HEK293 (cell line): Measurements from ENCODE around the gene MYH11.

Source experiments
- CTCF ChIA-PET: fragments of 350-600 bp; formaldehyde crosslinking; extraction: SDS; loops from one replicate; lab custom pipeline; 2021; ENCODE audit warnings: antibody characterized with exemption; lab: Yijun Ruan, JAX
- POLR2A ChIA-PET: fragments of 300-600 bp; formaldehyde crosslinking; extraction: SDS; loops from one replicate; lab custom pipeline; 2020; ENCODE audit warnings: antibody characterized with exemption, inconsistent platforms; lab: Yijun Ruan, JAX
- H3K27ac ChIP-seq: fragments of 200-500 bp; sonication (Bioruptor generic); 2 replicates; pipeline ENCODE4 v1.5.1; 2014; ENCODE audit warnings: low read depth, low read length, control low read depth, inconsistent platforms; ENCODE audit errors: extremely low read depth
- H3K36me3 ChIP-seq, 2 experiments: fragments of 200-500 bp in 1 of 2; sonication (Bioruptor generic) in 1 of 2; 1 replicate in 1 of 2; 2 replicates in 1 of 2; pipeline ENCODE4 v1.5.1; 2014 to 2017; ENCODE audit warnings: inconsistent platforms in 2 of 2, low read length in 2 of 2; ENCODE audit not compliant: control insufficient read depth in 2 of 2, insufficient read depth in 1 of 2
- H3K4me1 ChIP-seq: fragments of 200-500 bp; sonication (Bioruptor generic); 2 replicates; pipeline ENCODE4 v1.5.1; 2014; ENCODE audit warnings: mild to moderate bottlenecking, low read length, inconsistent platforms; ENCODE audit not compliant: control insufficient read depth, insufficient read depth
- H3K4me3 ChIP-seq: 2 replicates; pipeline ENCODE4 v1.5.1; 2011; ENCODE audit warnings: low read depth, mild to moderate bottlenecking, control low read depth, low read length, moderate library complexity
- H3K9me3 ChIP-seq: fragments of 200-500 bp; sonication (Bioruptor generic); 2 replicates; pipeline ENCODE4 v1.5.1; 2014; ENCODE audit warnings: low read depth, low read length, inconsistent platforms; ENCODE audit not compliant: control insufficient read depth, insufficient read depth
- IKZF3 ChIP-seq: fragments of 450-650 bp; IDR thresholded peaks from 2 replicates; pipeline ENCODE4 v1.5.0; 2018; ENCODE audit warnings: missing biosample characterization, mild to moderate bottlenecking, missing genetic modification characterization, moderate library complexity
- REPIN1 ChIP-seq: fragments of 450-650 bp; formaldehyde crosslinking; IDR thresholded peaks from 2 replicates; pipeline ENCODE4 v1.5.1; 2017; ENCODE audit warnings: missing biosample characterization, missing genetic modification characterization, low read depth
- WT1 ChIP-seq: fragments of 450-650 bp; formaldehyde crosslinking; IDR thresholded peaks from 2 replicates; pipeline ENCODE4 v1.5.1; 2016; ENCODE audit warnings: missing biosample characterization, missing genetic modification characterization
- ZBTB26 ChIP-seq: fragments of 450-650 bp; formaldehyde crosslinking; optimal IDR thresholded peaks from 2 replicates; pipeline ENCODE3; 2016; ENCODE audit warnings: missing biosample characterization, mild to moderate bottlenecking, missing genetic modification characterization
- ZBTB48 ChIP-seq: fragments of 450-650 bp; formaldehyde crosslinking; IDR thresholded peaks from 2 replicates; pipeline ENCODE4 v1.5.1; 2016; ENCODE audit warnings: missing biosample characterization, missing genetic modification characterization
- ZNF10 ChIP-seq: fragments of 450-650 bp; formaldehyde crosslinking; IDR thresholded peaks from 2 replicates; pipeline ENCODE4 v1.5.1; 2017; ENCODE audit warnings: missing biosample characterization, missing genetic modification characterization
- ZNF155 ChIP-seq: fragments of 450-650 bp; formaldehyde crosslinking; IDR thresholded peaks from 2 replicates; pipeline ENCODE4 v1.5.1; 2016; ENCODE audit warnings: missing biosample characterization, missing genetic modification characterization
- ZNF23 ChIP-seq: fragments of 450-650 bp; formaldehyde crosslinking; IDR thresholded peaks from 2 replicates; pipeline ENCODE4 v1.5.1; 2016; ENCODE audit warnings: missing biosample characterization, missing genetic modification characterization, borderline replicate concordance
- ZNF292 ChIP-seq: fragments of 450-650 bp; formaldehyde crosslinking; IDR thresholded peaks from 2 replicates; pipeline ENCODE4 v1.5.1; 2016; ENCODE audit warnings: low read depth, missing biosample characterization, missing genetic modification characterization, borderline replicate concordance
- ZNF324 ChIP-seq: fragments of 450-650 bp; formaldehyde crosslinking; IDR thresholded peaks from 2 replicates; pipeline ENCODE4 v1.5.1; 2016; ENCODE audit warnings: missing biosample characterization, missing genetic modification characterization
- ZNF341 ChIP-seq: fragments of 450-650 bp; formaldehyde crosslinking; IDR thresholded peaks from 2 replicates; pipeline ENCODE4; 2016; ENCODE audit warnings: low read depth, missing biosample characterization, missing genetic modification characterization
- ZNF560 ChIP-seq: fragments of 450-650 bp; formaldehyde crosslinking; IDR thresholded peaks from 2 replicates; pipeline ENCODE4 v1.5.1; 2017; ENCODE audit warnings: missing biosample characterization, missing genetic modification characterization, borderline replicate concordance
- ZNF561 ChIP-seq: fragments of 450-650 bp; IDR thresholded peaks from 2 replicates; pipeline ENCODE4 v1.5.1; 2018; ENCODE audit warnings: missing biosample characterization, missing genetic modification characterization, borderline replicate concordance
- ZNF580 ChIP-seq: fragments of 450-650 bp; formaldehyde crosslinking; IDR thresholded peaks from 2 replicates; pipeline ENCODE4 v1.5.1; 2016; ENCODE audit warnings: missing biosample characterization, missing genetic modification characterization
- ZNF621 ChIP-seq: fragments of 450-650 bp; formaldehyde crosslinking; IDR thresholded peaks from 2 replicates; pipeline ENCODE4 v1.5.1; 2017; ENCODE audit warnings: missing biosample characterization, missing genetic modification characterization
- ZNF626 ChIP-seq: fragments of 450-650 bp; sonication (Bioruptor Pico); formaldehyde crosslinking; IDR thresholded peaks from 2 replicates; pipeline ENCODE4 v1.5.1; 2018; ENCODE audit warnings: missing biosample characterization, missing genetic modification characterization, inconsistent platforms
- ZNF792 ChIP-seq: fragments of 450-650 bp; formaldehyde crosslinking; IDR thresholded peaks from 2 replicates; pipeline ENCODE4 v1.5.1; 2016; ENCODE audit warnings: missing biosample characterization, missing genetic modification characterization
- TF ChIP-seq, protein P1 (sequence below): fragments of 450-650 bp; formaldehyde crosslinking; conservative IDR thresholded peaks from 2 replicates; pipeline ENCODE4 v1.5.1; 2016; ENCODE audit warnings: low read depth, missing biosample characterization, missing genetic modification characterization
- TF ChIP-seq, protein P2 (sequence below): fragments of 450-650 bp; formaldehyde crosslinking; IDR thresholded peaks from 2 replicates; pipeline ENCODE4 v1.5.1; 2016; ENCODE audit warnings: missing biosample characterization, missing genetic modification characterization

MYH11 gene

DNA sequence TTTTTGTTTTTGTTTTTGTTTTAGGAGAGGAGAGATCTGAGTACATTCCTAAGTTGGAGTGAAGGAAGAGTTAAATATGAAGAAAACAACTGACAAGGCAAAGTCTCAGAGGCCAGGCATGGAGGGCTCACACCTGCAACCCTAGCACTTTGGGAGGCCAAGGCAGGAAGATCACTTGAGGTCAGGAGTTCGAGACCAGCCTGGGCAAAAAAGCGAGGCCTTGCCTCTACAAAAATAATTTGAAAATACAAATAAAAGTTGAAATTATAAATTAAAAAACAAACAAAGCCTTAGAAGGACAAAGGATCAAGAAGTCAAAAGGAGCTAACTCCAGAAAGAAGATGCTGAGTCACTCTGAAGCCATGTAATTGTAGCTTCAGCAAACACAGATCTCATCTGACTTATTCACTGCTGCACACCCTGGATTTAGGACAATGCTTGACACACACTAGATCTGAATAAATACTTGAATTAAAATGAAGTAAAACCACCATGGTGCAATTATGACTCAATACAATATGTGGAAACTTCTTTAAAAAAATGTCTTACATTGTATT lies 22.5 kb upstream of the MYH11 start:
- CTCF ChIA-PET, result interaction anchor here (1.0 kb wide), 1 partner anchor 9 kb away, joined by 4 read pairs; the partner anchor contains the start of gene CEP20
- H3K36me3 ChIP-seq, result peaks cover 18 to 24% of the 10 kb centered on the region in 2 experiments; a peak in 2 of 3 replicates

DNA sequence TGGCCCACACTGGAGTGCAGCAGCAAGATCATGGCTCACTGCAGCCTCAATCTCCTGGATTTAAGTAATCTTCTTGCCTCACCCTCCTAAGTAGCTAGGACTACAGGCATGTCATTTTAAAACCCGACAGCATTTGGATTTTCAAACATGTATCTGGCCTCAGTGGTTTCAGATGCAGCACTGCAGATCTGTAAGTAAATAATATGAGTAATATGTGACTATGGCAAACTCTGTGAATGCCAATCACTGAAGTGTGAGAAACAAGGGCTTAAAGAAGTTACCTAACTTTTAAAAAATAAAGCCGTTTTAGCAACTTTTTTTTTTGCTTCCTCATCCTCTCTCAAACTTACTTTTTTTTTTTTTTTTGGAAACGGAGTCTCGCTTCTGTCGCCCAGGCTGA lies 19.7 kb upstream of the MYH11 start:
- peaks cover 10 to 24% of the 10 kb centered on the region in 2 experiments; a peak in 2 of 3 replicates for H3K36me3 ChIP-seq
- H3K27ac ChIP-seq, result no peak overlapping the region
- CTCF ChIA-PET, result interaction anchor here (0.7 kb wide), 1 partner anchor 88 kb away, joined by 5 read pairs; no protein-coding TSS in a partner anchor
- POLR2A ChIA-PET, result interaction anchor here (1.3 kb wide), 1 partner anchor 12 kb away, joined by 4 read pairs; the partner anchor contains the start of gene CEP20
- H3K4me1 ChIP-seq, result no peaks in the 10 kb centered on the region
- H3K9me3 ChIP-seq, result no peaks in the 10 kb centered on the region
- H3K4me3 ChIP-seq, result no peak overlapping the region
- no peak for TF ChIP-seq ZNF23 (tag by site-specific recombination)

More for the DNA sequence above, 22.5 kb upstream of the MYH11 start:
- Histone ChIP-seq H3K9me3 (no peaks in the 10 kb centered on the region), H3K4me1 (no peaks in the 10 kb centered on the region), H3K4me3 (no peak overlapping the region), H3K27ac (no peak overlapping the region)
- POLR2A ChIA-PET, result interaction anchor here (0.6 to 1.3 kb wide), 2 partner anchors 9 to 33 kb away, joined by 4 to 7 read pairs; partner anchors contain the start of gene CEP20
- TF ChIP-seq, protein P1, sequence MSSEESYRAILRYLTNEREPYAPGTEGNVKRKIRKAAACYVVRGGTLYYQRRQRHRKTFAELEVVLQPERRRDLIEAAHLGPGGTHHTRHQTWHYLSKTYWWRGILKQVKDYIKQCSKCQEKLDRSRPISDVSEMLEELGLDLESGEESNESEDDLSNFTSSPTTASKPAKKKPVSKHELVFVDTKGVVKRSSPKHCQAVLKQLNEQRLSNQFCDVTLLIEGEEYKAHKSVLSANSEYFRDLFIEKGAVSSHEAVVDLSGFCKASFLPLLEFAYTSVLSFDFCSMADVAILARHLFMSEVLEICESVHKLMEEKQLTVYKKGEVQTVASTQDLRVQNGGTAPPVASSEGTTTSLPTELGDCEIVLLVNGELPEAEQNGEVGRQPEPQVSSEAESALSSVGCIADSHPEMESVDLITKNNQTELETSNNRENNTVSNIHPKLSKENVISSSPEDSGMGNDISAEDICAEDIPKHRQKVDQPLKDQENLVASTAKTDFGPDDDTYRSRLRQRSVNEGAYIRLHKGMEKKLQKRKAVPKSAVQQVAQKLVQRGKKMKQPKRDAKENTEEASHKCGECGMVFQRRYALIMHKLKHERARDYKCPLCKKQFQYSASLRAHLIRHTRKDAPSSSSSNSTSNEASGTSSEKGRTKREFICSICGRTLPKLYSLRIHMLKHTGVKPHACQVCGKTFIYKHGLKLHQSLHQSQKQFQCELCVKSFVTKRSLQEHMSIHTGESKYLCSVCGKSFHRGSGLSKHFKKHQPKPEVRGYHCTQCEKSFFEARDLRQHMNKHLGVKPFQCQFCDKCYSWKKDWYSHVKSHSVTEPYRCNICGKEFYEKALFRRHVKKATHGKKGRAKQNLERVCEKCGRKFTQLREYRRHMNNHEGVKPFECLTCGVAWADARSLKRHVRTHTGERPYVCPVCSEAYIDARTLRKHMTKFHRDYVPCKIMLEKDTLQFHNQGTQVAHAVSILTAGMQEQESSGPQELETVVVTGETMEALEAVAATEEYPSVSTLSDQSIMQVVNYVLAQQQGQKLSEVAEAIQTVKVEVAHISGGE (tag by site-specific recombination), result no peak
- TF ChIP-seq ZNF292 (tag by site-specific recombination), result no peak
- no peak for TF ChIP-seq ZNF580 (tag by site-specific recombination)
- no peak for TF ChIP-seq ZNF10
- no peak for TF ChIP-seq ZNF626 (tag by site-specific recombination)
- TF ChIP-seq, protein P2, sequence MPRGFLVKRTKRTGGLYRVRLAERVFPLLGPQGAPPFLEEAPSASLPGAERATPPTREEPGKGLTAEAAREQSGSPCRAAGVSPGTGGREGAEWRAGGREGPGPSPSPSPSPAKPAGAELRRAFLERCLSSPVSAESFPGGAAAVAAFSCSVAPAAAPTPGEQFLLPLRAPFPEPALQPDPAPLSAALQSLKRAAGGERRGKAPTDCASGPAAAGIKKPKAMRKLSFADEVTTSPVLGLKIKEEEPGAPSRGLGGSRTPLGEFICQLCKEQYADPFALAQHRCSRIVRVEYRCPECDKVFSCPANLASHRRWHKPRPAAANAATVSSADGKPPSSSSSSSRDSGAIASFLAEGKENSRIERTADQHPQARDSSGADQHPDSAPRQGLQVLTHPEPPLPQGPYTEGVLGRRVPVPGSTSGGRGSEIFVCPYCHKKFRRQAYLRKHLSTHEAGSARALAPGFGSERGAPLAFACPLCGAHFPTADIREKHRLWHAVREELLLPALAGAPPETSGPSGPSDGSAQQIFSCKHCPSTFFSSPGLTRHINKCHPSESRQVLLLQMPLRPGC (tag by site-specific recombination), result no peak
- no peak for TF ChIP-seq REPIN1 (tag by site-specific recombination)
- no peak for TF ChIP-seq ZNF792
- TF ChIP-seq IKZF3 (tag by site-specific recombination), result no peak
- TF ChIP-seq WT1 (tag by site-specific recombination), result no peak
- TF ChIP-seq ZNF341 (tag by site-specific recombination), result no peak
- TF ChIP-seq ZBTB48 (tag by site-specific recombination), result no peak
- no peak for TF ChIP-seq ZNF561 (tag by site-specific recombination)
- no peak for TF ChIP-seq ZNF324 (tag by site-specific recombination)
- TF ChIP-seq ZBTB26 (tag by site-specific recombination), result no peak
- TF ChIP-seq ZNF155 (tag by site-specific recombination), result no peak
- no peak for TF ChIP-seq ZNF560 (tag by site-specific recombination)
- no peak for TF ChIP-seq ZNF621 (tag by site-specific recombination)
